Thyroid gland (tissue), 4 donors: ENCODE measurements around the gene ZNF385B.

Experiments used
- CTCF ChIP-seq, 6 experiments: fragments of 200-600 bp in 3 of 6; fragments of 450-650 bp in 3 of 6; sonication (generic) in 3 of 6; IDR thresholded peaks; one replicate each; pipeline ENCODE4 v1.5.1; 2016 to 2019; ENCODE audit warnings: antibody characterized with exemption in 6 of 6, mild to moderate bottlenecking in 2 of 6, inconsistent platforms in 1 of 6, moderate library complexity in 1 of 6
- POLR2A ChIP-seq, 2 donors: fragments of 450-650 bp; IDR thresholded peaks; one replicate each; pipeline ENCODE4 v1.6.1; 2017; ENCODE audit warnings: antibody characterized with exemption in 2 of 2, mild to moderate bottlenecking in 2 of 2, moderate library complexity in 1 of 2

- no peak for TF ChIP-seq CTCF (IDR thresholded peaks at IDR 0.05)
- no peak for TF ChIP-seq POLR2A (IDR thresholded peaks at IDR 0.05)
These were observed 8.3 kb downstream of the ZNF385B start for GRCh38 chr2:179853108-179853507.
